HG02938 (cell line): ENCODE measurements around the gene SLC35B2.

Experiments
- ATAC-seq: cut with Tn5 transposase; IDR thresholded peaks from one replicate; pipeline ENCODE4 v1.9.1; 2021; ENCODE audit warnings: mild to moderate bottlenecking, moderate library complexity; ENCODE audit not compliant: unreplicated experiment

The SLC35B2 gene

DNA sequence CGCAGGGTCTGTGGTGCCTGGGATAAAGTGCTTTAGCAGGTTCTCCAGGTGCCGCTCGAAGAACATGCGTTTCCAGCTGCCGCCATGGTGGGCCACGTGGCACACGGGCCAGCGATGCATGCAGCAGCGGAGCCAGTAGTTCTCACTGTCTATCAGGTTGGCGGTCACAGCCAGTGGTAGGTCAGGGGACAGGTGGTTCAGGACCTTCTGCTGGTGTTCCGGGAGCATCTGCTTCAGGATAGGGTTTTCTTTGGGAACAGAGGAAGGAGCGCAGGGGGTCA is 28.9 kb upstream of the SLC35B2 start:
- no peak for ATAC-seq

DNA sequence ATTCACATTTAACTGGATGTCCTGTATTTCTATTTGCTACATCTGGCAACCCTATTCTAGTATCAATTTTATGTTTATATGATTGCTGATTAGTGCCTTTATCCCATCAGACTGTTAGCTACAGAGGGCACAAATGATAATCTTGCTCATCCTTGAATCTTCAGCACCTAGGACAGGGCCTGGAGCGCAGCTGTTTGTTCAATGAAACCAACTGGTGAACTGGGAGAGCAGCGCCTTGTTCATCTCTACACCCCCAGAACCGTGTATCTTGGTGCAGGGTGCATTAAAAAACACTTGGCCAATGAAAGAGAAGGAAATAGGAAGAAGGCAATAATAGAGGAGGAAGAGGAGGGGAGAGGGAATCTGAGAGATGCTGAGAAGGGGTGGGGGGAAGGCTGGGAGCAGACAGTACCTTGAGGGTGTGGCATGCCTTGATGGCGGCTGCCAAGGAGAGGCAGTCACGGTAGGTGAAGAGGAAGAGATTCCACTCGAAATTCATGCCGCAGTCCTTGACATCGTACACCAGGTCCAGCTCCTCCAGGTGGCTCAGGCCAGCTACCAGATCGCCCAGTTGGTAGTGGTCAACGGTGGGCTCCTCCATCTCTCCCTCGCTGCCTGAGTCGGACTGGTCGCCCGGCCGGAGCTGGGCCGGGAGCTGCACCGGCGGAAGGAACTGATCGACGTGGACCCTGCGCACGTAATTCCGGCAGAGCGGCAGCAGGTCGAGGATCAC is 28.4 kb upstream of the SLC35B2 start:
- no peak for ATAC-seq

- ATAC-seq: no peak
These were observed 27.5 kb upstream of the SLC35B2 start for GRCh38 chr6:44284867-44285266.

- ATAC-seq: no peak
These were observed 26.8 kb upstream of the SLC35B2 start for GRCh38 chr6:44284121-44284520.

DNA sequence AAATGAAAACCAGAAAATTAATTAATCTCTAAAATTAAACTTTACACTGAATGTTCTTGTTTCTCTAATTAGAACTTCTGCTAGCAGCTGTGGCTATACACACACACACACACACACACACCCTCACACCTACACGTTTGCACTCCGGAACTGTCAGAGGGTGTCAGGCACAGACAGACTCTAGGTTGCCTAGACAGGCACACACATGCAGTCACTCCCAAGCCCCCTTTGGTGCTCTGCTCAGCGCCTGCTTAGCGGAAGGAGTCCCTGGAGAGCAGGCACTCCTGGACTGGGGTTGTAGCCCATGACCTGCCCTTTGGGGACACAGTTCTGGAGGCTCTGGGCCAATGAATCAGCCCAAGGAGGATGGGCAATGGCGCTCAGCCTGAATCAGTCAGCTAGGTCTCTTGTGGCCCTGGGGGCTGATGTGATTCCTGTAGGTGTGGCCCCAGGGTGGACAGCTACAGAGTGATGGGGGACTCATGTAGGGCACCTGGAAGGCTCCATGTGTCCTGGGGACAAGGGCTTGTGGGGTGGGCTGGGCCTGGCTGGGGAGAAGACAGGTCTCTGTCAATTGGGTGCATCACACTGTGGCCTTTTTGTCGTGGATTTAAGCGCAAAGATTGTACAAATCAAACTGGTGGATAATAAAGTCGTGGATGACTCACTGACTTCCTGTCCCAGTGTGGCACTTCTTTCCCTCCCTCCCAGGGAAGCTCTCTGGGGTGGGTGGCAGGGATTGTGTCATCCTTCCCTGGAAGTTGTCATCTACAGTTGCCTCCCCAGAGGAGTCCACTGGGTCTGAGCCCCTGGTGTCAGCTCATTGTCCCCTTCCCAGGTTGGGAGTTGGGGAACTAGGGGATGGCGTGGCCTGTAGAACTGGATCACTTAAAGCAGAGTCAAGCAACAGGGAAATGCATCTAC is 21.7 kb upstream of the SLC35B2 start:
- no peak for ATAC-seq

- ATAC-seq: no peak
These were observed 21.0 kb upstream of the SLC35B2 start for GRCh38 chr6:44278315-44278714.

GRCh38 chr6:44277763-44278162 is 20.4 kb upstream of the SLC35B2 start:
- no peak for ATAC-seq

GRCh38 chr6:44276667-44277640 is 19.6 kb upstream of the SLC35B2 start:
- no peak for ATAC-seq

DNA sequence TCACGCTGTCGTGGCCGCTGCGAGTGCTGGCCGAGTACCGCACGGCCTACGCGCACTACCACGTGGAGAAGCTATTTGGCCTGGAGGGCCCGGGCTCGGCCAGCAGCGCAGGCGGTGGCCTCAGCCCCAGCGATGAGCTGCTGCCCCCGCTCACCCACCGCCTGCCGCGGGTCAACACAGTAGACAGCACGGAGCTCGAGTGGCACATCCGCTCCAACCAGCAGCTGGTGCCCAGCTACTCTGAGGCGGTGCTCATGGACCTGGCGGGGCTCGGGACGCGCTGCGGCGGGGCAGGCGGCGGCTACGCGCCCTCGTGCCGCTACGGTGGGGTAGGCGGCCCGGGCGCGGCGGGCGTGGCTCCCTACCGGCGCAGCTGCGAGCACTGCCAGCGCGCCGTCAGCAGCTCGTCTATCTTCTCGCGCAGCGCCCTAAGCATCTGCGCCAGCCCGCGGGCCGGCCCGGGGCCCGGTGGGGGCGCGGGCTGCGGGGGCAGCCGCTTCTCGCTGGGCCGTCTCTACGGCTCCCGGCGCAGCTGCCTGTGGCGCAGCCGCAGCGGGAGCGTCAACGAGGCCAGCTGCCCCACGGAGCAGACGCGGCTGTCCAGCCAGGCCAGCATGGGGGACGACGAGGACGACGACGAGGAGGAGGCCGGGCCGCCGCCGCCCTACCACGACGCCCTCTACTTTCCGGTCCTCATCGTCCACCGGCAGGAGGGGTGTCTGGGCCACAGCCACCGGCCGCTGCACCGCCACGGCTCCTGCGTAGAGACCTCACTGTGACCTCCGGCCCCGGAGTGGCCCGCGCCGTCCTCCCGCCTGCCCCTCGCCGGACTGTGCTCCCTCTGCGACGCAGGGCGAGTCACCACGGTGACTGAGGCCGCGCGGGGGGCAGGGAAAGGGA is 18.7 kb upstream of the SLC35B2 start:
- no peak for ATAC-seq

DNA sequence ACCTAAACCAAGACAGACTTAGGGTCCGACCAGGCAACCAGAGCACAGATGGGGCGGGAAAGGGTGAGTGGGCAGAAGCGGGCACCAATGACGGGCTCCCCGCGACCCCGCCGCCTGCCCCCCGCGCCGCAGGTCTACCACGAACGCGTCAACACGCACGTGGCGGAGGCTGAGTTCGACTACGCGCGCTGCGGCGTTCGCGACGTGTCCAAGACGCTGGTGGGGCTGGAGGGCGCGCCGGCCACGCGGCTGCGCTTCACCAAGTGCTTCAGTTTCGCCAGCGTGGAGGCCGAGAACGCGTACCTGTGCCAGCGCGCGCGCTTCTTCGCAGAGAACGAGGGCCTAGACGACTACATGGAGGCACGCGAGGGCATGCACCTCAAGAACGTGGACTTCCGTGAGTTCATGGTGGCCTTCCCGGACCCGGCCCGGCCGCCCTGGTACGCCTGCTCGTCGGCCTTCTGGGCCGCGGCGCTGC is 18.0 kb upstream of the SLC35B2 start:
- no peak for ATAC-seq

DNA sequence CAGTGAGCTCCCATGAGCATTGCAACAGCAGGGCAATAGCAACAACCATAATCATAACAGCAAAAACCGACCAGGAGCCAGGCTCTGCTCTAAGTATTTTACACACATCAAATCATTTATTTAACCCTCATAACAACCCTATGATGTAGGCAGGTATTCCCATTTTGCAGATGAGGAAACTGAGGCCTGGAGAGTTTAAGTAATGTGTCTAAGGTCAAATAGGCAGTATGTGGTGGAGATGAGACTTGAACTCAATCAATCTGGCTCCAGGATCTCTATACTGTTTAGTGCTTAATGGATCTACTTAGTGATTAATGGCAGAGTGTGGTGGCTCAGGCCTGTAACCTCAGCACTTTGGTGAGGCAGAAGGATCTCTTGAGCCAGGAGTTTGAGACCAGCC is 16.3 kb upstream of the SLC35B2 start:
- ATAC-seq: no peak

DNA sequence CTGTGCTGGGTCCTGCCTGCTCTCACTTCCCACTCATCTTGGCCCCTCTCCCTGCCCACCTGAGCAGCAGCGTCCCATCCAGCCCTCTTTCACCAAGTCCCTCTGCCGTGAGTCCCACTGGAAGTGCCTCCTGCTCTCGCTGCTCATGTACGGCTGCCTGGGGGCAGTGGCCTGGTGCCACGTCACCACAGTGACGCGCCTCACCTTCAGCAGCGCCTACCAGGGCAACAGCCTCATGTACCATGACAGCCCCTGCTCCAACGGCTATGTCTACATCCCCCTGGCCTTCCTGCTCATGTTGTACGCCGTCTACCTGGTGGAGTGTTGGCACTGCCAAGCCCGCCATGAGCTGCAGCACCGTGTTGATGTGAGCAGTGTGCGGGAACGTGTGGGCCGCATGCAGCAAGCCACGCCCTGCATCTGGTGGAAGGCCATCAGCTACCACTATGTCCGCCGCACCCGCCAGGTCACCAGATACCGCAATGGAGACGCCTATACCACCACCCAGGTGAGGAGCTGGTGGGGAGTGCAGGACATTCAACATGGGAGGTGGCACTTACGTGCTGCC is 15.8 kb upstream of the SLC35B2 start:
- ATAC-seq: no peak

DNA sequence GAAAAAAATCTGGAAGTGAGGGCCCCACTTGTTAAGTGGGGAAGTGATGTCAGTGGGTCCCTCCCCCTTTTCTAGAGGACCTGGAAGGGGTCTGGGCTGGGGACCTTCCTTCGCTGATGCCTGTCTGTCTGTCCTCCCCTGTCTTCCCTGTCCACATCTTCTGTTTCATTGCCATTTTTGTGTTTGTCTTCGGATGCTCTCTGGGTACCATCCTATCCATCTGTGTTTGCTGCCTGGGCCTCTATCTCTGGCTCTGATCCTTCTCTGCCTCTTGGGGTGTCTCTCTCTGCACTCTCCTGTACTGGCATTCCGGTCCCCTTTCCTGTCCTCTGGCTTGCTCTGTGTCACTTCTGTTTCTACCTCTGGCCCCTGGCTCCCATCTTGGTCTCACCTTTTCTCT is 15.2 kb upstream of the SLC35B2 start:
- no peak for ATAC-seq

DNA sequence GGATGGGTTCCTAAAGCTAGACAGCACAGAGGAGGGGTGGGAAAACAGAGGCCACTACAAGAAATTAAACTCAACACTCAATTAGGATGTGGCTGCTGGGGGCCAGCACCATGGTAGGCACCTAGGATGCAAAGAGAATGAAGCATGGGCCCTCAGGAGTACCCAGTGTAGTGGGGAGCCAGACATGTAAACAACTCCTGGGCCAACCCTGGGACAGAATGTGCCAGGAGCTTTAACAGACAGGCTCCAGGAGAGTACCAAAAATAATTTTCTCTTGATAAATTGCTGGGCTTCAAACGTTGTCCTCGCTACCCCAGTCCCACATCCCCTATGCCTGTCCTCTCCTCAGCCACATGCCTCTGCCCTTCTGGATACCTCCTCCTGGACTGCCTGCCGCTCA is 14.6 kb upstream of the SLC35B2 start:
- ATAC-seq: no peak

DNA sequence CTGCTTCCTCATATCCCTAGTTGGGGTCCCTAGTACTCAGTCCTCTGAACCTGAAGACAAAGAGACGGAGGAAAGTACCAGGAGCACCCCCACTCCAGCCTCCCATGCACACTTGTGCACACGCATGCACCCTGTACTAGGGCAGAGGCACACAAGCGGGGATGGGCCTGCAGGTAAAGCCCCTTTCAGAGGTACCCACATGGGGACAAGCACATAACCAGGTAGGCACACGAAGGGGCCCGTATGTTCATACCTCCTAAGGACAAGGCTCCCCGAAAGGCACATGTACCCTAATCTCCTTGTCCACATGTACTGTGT is 14.0 kb upstream of the SLC35B2 start:
- no peak for ATAC-seq

DNA sequence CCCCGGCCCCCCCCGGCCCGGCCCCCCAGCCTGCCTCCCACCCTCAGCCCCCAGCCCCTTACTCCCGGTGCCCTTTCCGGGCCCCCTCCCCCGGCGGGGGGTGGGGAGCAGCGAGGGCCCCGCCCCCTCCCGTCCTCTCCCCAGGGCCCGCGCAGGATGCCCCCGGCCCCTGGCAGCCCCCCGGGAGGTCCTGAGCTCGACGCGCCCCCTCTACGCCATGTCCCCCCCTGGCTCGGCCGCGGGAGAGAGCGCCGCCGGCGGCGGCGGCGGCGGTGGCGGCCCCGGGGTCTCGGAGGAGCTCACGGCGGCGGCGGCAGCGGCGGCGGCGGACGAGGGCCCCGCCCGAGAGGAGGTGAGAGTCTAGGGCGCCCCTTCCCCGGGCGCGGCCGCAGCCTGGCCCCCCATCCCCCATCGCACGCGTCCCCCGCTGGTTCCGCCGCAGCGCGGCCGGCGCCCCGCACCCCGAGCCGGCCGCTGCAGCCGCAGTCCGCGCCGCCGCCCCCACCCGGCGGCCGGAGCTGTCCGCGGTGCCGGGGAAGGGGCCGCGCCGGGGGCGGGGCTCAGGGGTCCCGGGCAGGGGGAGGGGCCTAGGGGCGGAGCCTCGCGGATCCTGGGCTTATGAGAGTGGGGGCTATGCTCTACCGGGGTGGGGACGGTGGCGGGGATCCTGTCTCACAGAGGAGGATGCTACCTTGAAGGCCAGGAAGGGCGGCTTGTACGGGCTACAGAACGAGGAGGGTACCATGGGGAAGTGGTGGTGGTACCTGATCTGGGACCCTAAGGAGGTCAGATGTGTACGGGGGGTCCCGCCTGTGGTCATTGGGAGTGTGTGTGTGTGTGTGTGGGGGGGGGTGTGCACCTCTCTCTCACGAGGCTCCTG is 13.4 kb upstream of the SLC35B2 start:
- ATAC-seq: no peak

- ATAC-seq: no peak
These were observed 12.7 kb upstream of the SLC35B2 start, which contains the start of gene TMEM151B for GRCh38 chr6:44269921-44270525. TMEM151B (plus strand) TSS chr6:44270450; CDS start chr6:44270743, 293 bp downstream.

- ATAC-seq: no peak
These were observed 12.0 kb upstream of the SLC35B2 start for GRCh38 chr6:44269178-44269920.
